D721Med (cell line): ENCODE results near the gene PPP1R11.

Experiments
- DNase-seq: peaks from one replicate; pipeline ENCODE4 v3.0.0; 2011; ENCODE audit warnings: low spot score; ENCODE audit not compliant: insufficient read length
- FAIRE-seq: peaks from 2 replicates; lab custom pipeline; 2011; peaks lifted over from hg19 to GRCh38; lab: Jason Lieb, UNC
- TF ChIP-seq, protein P1 (sequence below): IDR thresholded peaks from 2 replicates; pipeline ENCODE4 v1.5.1; 2012; ENCODE audit warnings: mild to moderate bottlenecking, control low read depth; ENCODE audit not compliant: insufficient read depth; ENCODE audit errors: missing control alignments

PPP1R11 gene

DNA sequence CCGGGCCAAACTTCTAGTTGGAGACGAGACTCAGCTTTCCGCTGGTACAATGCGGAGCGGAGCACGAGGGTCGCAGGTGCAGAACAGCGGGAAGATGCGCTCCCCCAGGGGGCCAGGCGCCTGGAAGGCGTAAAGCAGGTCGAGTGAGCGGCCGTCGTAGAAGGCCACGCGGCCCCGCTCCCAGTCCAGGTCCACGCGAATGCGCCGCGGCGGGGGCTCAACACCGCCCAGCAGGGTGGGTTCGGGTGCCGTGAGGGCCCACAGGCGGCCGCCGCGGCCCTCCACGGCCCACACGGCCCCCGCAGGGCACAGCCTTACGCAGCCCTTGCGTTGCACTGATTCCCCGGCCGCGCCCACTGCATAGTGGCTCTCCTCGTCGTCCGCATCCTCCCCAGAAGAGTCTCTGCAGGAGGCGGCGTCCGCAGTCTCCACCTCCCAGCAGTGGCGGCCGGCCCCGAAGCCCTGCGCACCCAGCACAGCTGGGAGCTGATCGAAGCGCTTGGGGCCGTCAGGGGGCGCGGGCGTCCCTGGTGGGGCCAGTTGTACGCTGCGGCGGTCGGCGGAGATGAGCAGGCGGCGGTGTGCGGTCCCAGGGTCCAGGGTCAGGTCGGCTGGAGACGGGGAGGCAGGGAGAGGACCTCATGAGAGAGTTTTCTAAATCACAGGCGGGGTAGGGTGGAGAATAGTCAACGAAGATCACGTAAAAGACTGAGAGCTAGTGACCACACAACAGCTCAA, 4.3 kb downstream of the PPP1R11 start:
- no peak for DNase-seq
- TF ChIP-seq, protein P1, sequence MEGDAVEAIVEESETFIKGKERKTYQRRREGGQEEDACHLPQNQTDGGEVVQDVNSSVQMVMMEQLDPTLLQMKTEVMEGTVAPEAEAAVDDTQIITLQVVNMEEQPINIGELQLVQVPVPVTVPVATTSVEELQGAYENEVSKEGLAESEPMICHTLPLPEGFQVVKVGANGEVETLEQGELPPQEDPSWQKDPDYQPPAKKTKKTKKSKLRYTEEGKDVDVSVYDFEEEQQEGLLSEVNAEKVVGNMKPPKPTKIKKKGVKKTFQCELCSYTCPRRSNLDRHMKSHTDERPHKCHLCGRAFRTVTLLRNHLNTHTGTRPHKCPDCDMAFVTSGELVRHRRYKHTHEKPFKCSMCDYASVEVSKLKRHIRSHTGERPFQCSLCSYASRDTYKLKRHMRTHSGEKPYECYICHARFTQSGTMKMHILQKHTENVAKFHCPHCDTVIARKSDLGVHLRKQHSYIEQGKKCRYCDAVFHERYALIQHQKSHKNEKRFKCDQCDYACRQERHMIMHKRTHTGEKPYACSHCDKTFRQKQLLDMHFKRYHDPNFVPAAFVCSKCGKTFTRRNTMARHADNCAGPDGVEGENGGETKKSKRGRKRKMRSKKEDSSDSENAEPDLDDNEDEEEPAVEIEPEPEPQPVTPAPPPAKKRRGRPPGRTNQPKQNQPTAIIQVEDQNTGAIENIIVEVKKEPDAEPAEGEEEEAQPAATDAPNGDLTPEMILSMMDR: no peak
- FAIRE-seq: no peak

DNA sequence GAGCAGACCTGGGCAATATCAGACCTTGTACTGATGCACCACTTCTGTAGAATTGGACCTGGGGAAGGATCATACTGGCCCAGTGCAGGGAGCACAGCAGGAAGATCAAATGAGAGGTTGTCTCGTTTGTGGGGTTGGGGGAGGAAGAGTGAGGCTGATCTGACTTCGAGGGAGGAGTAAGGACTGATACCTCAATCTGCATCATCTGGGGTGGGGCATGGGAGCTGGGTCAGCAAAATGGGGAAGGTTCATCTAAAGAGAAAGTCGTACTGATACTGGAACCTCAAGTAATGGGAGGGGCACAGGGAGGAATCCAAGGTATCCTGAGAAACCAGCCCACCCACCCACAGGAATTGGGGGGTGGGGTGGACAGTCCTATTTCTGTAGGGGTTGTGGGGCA, 4.9 kb downstream of the PPP1R11 start:
- DNase-seq: no peak
- TF ChIP-seq, protein P1: no peak
- FAIRE-seq: no peak

DNA sequence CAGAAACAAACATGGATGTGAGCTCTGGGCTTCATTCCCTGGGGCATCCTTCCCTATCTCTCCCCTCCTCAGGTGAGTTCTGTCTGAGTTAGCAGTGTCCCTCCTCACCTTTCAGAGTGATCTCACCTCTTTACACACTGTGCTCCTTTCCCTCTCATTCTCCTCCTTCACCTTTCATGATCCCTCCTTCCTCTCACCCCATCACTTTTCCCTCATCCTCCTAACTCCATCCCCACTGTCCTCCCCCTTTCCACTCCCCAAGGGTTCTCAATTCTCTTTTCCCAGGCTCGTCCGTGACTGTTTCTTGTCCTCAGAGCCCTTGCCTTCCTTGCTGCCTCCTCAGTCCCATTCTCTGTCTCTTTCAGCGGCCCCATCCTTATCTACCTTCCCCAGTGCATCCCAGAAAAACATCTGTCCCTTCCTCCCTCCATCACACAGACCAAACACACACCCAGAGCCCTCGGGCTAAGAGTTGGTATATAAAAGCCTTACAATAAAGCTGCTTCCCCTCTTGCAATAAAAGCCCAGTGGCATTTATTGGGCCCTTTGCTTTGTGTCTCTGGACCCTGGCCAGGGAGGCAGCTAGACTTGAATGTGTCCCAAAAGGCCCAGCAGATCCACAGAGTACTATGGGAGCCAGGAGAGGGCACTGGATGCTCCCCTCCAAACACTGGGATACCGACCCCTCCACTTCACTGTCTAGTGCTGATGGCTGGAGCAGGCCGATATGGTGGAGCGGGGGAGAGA, 6.7 kb downstream of the PPP1R11 start:
- TF ChIP-seq, protein P1: no peak
- DNase-seq (no peak), FAIRE-seq (no peak)

DNA sequence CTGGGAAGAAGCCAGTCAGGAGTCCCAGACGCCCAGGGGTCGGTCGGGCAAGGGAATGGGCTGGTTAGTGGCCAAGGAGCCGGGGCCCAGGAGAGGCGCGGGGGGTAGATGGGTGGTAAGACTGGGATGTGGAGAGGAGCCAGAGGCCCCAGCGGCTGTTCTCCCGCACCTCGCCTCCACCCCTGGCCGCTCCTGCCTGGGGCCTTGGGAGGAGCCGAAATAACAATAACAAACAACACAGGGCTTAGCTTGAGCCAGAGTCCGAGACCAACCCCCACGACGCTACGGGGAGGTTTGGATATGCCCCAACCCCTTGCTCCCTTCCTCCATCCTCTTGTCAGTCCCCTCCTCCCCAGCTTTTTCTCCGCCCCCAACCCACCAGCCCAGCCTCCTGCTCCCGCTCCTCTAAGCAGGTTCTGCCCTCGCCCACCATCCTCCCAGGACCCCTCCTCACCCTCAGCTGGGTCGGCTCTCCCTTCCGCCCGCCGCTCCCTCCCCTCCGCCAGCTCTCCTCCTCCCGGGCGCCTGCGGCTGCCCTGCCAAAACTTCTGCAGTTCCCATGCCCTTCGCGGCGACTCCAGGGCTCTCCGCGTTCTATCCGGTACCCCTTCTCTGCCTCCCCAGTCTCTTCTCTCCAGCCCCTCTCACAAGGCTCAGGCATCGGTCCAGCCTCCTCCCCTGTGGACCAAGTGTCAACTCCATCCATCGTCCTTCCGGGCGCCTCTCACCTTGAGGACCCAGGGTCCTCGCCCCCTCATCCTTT, 7.5 kb downstream of the PPP1R11 start:
- no peak for FAIRE-seq
- no peak for DNase-seq
- TF ChIP-seq, protein P1: no peak

DNA sequence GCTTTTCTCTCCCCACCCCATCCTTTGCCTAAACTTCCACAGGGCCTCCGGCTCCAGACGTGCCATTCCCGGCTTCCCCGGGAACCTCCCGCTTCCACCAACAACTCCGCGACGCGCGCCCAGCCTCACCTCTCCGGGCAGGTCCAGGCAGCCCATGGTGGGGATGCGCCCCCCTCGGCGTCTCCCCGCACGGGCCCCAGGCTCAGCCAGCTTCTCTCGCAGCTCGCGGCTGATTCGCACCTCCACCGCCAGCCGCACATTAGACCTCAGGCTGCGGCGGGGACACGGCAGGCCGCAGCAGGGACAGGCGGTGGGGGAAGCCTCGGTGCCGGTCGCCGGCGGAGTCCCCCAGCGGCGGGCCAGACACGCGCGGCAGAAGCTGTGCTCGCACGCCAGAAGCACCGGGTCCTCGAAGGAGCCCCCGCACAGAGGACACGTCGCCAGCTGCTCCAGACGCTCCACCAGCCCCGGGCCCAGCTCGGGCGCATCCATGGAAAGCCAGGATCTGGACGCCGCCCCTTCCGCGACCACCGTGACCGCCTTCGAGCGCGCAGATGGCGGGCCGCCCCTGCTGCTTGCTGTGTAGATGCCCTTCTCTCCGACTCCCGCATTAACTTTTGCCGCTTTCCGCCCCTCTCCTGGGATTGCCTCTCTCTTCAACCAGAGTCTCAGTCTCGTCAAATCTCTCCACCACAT, 8.2 kb downstream of the PPP1R11 start, which contains the start of gene RNF39:
RNF39 (minus strand) TSS at position 676 of the 696 bp plus-strand sequence; CDS start at position 492, 184 bp downstream.
- DNase-seq: no peak
- no peak for FAIRE-seq
- TF ChIP-seq, protein P1: no peak

DNA sequence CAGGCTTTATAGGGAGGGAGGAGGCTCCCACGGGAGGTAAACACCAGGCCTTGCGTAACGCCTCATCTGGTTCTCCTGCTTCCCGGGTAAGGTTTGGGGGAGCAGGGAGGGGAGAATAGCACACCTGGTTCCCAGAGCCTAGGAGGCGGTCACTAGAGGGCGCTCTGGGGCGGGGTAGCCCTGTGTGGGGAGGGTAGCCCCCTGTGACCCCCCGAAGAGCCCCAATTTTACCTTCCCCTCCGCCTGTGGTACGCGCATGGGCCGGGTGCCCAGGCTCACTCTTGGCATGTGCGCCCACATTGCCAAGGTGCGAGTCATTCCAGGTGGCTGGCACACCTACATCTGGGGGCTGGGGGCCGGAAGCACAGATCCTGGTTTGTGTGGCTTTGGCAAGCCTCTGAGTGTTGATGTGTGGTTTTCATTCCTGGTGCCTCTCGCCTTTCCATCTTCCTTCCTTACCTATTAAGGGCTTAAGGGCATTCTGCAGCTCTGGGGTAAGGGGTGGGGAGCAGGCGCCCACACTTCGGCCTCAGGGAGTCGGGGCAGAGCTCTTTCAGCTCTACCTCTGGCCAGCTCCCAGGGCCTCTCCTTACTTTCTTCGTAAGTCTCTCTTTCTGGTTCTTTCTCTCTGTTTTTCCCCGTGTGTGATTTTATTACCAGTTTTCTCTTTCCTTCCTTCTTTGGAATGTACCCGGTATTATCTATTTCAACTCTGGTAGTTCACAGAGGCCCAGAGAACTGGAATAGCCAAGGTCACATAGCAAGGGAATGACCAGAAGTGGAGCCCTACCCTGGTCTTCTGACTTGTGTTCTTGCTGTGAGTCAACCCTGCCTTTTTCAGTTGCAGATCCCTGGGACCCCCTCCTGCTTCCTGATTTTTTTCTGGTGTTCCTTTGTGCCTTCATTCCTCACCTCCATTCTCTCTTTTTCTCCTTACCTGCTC, 9.1 kb downstream of the PPP1R11 start:
- no peak for DNase-seq
- TF ChIP-seq, protein P1: peak; percentile 34
- no peak for FAIRE-seq
